Motor neuron (in vitro differentiated cells): Measurements from ENCODE around the gene CHN2. TPM values are rescaled to one million over a fixed set of nuclear protein-coding genes. Genes with fewer than 3 reads are reported as not detected.
"Not testable (repeated sequence)": the region's sequence is repeated elsewhere in the genome, so short reads cannot be mapped to it uniquely, and the experiment has no call there.

Experiments
- ATAC-seq, 8 experiments: fragments of 200-7000 bp; cut with Tn5 transposase; replicated peaks in 6 of 8; 2 replicates each; pipeline ENCODE4 v1.8.0; 2021; ENCODE audit warnings: mild to moderate bottlenecking in 8 of 8, moderate library complexity in 8 of 8
- H3K27ac ChIP-seq, 2 donors: fragments of 250-450 bp; sonication (Bioruptor Pico); 2 replicates each; pipeline ENCODE4 v1.9.0; 2021; ENCODE audit warnings: antibody characterized with exemption in 2 of 2, mild to moderate bottlenecking in 2 of 2, moderate library complexity in 1 of 2
- H3K4me1 ChIP-seq, 2 donors: fragments of 250-450 bp; sonication (Bioruptor Pico); replicated peaks in 1 of 2; 2 replicates each; pipeline ENCODE4 v1.6.1; 2021; ENCODE audit warnings: antibody characterized with exemption in 2 of 2, mild to moderate bottlenecking in 2 of 2, moderate library complexity in 1 of 2
- H3K4me3 ChIP-seq, 5 donors: fragments of 250-450 bp; sonication (Bioruptor Pico); 2 replicates each; pipeline ENCODE4 v1.9.0; 2021; ENCODE audit warnings: antibody characterized with exemption in 5 of 5, mild to moderate bottlenecking in 5 of 5, moderate library complexity in 4 of 5
- WGBS, 10 experiments: fragments of 450-650 bp; shearing (Covaris generic); methylation state at CpG; one replicate each; pipeline ENCODE4 v1.0.0; 2022; 5-methylcytosine and 5-hydroxymethylcytosine counted together
- in situ Hi-C, 9 experiments: fragments of 400-800 bp; cut with MboI; loops; one replicate each; pipeline ENCODE4 v1.15.0; 2021; ENCODE audit warnings: low sequenced_read_pairs in 9 of 9, low pct_unique_long_range_greater_than_20kb in 2 of 9; ENCODE audit not compliant: unreplicated experiment in 9 of 9
- total RNA-seq, 8 experiments: library from RNA; unstranded; fragments of 300-600 nt; gene quantifications; 2 replicates each; pipeline versions ENCODE4 v1.2.3 to v1.2.4, GENCODE V29; 2022

Gene CHN2
- total RNA-seq, 8 experiments from 2014 or later = 2.6 to 28.8 (median 14.8) TPM

DNA sequence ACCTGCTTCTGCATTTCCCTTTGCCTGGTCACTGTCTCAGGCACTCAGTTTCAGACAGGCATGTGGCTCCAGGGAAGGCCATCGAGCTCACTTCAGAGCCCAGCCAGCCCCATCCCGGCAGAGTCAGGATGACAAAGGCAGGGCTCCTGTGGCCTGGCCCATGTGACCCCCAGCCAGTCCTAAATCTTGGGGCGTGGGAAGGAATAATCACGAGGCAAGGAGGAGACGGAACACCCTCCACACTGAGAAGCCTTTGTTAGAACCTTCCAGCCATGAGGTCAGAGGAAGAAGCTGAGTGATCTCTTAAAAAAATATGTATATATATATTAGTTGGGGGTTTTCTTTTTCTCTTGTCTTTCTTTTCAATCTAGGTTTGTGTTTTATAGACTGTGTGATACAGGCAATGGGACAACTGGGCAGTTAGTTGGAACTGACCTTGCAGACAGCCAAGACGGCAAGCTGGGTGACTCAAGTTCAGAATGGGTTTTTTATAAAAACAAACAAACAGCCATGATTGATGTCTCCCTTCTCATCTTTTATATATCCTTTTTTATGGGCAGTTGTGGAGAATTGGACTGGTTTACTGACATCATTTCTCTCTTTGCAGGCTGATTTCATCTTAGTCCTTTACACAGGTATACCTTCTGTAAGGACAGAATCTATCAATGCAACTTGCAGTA is 60.8 kb downstream of the CHN2 start:
- Histone ChIP-seq H3K4me1 (peaks cover 2 to 3% of the 10 kb centered on the region in 2 donors), H3K27ac (no peak overlapping the region), H3K4me3 (no peak overlapping the region)
- ATAC-seq = peak in 3 of 8 experiments; percentile 28 to 74 (median 70)
- in situ Hi-C loops = no loop called here
- WGBS, 10 experiments = 40 to 86% (median 63%) methylated on average over 1 to 3 of the region's 6 CpGs; no CpG with 5 or more reads in 5 of the 10 experiments

DNA sequence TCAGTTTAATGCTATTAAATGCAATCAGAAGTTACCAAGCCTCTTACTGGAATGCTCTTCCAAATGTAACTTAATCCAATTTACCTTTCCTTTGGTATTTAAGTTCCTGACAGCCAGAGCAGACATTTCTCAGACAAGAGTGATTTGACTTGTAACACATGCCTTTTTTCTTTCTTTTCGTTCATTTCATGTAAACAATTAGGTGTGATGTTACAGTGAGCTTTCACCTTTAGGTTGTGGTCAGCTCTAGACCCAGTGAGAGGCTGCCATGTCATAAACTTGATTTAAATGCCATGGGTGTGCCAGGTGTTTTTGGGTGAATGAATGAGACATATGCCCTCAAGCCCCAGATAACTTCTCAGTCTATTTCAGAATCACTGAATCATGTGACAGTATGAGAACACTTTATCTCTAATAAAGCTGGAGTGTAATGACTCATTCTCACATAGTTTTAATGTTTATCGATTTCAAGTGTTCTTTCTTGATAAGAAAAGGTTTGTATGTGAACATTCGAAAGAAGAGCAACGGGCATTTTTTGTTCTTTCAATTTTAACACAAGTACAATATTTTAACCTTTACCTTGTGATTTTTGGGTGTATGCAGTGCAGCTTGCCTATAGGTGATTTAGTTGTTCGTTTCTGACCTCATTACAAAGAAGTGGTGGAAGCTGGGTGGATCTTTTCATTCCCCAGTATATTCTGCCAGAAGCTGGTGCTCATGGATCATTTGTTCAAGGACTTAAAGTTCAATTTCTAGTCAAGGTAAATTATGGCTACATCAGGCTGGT is 61.5 kb downstream of the CHN2 start:
- ATAC-seq = peak in 4 of 8 experiments; percentile 29 to 73 (median 50)
- WGBS, 10 experiments = 25 to 93% (median 52%) methylated on average over 1 to 5 of the region's 5 CpGs; no CpG with 5 or more reads in 1 of the 10 experiments
- Histone ChIP-seq H3K4me1 (peaks cover 2 to 3% of the 10 kb centered on the region in 2 donors), H3K27ac (no peak overlapping the region), H3K4me3 (no peak overlapping the region)
- in situ Hi-C loops = no loop called here

DNA sequence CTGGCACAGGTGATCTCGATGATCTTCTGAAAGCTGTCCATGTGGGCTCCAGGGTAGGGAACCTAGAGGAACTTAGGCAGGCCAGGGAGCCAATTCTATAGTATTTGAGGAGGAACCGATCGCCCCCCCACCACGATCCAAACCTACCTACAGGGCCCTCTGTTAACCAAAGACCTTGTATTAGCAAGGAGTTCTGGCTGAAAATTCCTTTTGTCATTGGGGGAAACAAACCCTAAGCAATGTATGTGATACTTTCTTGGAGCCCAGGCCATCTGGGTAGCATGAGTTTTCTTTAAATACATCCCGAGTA is 62.1 kb downstream of the CHN2 start:
- in situ Hi-C loops = no loop called here
- ATAC-seq = no peak
- Histone ChIP-seq H3K4me1 (peaks cover 2 to 3% of the 10 kb centered on the region in 2 donors), H3K27ac (no peak overlapping the region), H3K4me3 (no peak overlapping the region)
- WGBS, 10 experiments = 14 to 100% (median 85%) methylated on average over 1 to 5 of the region's 5 CpGs

DNA sequence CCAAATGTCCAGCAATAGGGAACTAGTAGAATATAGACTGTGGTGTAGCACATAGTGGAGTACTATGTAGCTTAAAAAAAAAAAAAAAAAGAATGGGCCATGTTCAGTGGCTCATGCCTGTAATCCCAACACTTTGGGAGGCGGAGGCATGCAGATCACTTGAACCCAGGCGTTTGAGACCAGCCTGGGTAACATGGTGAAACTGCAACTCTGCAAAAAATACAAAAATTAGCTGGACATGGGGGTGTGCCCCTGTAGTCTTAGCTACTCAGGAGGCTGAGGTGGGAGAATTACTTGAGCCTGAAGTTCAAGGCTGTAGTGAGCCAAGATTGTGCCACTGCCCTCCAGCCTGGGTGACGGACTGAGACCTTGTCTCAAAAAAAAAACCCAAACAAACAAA is 64.4 kb downstream of the CHN2 start:
- no peak overlapping the region for H3K4me3 ChIP-seq
- WGBS, 10 experiments = 80 to 100% (median 98%) methylated on average over 1 to 3 of the region's 3 CpGs; no CpG with 5 or more reads in 3 of the 10 experiments
- peaks cover 2 to 3% of the 10 kb centered on the region in 2 donors for H3K4me1 ChIP-seq
- in situ Hi-C loops = no loop called here
- no peak overlapping the region for H3K27ac ChIP-seq
- no peak for ATAC-seq

DNA sequence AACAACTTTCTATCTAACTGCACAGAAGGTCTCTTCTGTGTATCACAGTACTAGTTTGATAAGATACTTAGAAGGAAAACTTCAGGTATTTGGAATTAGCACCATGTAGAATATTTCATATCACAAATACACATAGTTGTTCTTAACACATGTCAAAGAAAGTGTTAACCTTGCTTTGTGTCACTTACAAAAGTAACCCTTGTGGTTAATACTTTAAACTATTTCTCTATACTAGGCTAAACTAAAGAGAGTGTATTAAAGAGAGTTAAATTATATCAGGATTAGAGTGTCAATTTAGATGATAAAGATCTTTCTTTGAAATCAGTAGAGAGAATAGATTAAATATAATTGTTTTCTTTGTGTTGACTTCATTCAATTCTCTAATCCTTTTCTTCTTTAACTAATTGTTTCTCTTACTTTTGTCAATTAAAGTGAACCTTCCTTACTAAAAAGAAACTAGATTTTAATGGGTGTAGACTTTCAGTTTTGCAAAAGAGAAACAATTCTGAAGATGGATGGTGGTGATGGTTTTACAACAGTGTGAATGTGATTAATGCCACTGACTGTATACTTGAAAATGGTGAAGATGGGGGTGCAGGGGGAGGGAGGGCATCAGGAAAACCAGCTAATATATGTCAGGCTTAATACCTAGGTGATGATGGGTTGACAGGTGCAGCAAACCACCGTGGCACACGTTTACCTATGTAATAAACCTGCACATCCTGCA is 67.8 kb downstream of the CHN2 start:
- WGBS, 10 experiments = no CpG with 5 or more reads among the region's 2 CpGs
- in situ Hi-C loops = no loop called here
- ATAC-seq = no peak

DNA sequence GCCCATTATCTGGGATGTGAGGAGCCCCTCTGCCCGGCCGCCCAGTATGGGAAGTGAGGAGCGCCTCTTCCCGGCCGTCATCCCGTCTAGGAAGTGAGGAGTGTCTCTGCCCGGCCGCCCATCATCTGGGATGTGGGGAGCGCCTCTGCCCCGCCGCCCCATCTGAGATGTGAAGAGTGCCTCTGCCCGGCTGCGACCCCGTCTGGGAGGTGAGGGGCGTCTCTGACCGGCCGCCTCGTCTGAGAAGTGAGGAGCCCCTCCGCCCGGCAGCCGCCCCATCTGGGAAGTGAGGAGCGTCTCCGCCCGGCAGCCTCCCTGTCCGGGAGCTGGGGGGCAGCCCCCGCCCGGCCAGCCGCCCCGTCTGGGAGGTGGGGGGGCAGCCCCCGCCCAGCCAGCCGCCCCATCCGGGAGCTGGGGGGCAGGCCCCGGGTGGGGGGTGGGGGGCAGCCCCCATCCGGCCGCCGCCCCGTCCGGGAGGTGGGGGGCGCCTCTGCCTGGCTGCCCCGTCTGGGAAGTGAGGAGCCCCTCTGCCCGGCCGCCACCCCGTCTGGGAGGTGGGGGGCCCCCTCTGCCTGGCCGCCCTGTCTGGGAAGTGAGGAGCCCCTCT is 69.1 kb downstream of the CHN2 start:
- in situ Hi-C loops, ATAC-seq, H3K27ac ChIP-seq, H3K4me3 ChIP-seq, H3K4me1 ChIP-seq: not testable (repeated sequence)
- WGBS, 10 experiments = no CpG with 5 or more reads among the region's 44 CpGs

More for the DNA sequence above, 67.8 kb downstream of the CHN2 start:
- no peak overlapping the region for H3K4me3 ChIP-seq
- H3K27ac ChIP-seq = no peak overlapping the region
- no peaks in the 10 kb centered on the region for H3K4me1 ChIP-seq

DNA sequence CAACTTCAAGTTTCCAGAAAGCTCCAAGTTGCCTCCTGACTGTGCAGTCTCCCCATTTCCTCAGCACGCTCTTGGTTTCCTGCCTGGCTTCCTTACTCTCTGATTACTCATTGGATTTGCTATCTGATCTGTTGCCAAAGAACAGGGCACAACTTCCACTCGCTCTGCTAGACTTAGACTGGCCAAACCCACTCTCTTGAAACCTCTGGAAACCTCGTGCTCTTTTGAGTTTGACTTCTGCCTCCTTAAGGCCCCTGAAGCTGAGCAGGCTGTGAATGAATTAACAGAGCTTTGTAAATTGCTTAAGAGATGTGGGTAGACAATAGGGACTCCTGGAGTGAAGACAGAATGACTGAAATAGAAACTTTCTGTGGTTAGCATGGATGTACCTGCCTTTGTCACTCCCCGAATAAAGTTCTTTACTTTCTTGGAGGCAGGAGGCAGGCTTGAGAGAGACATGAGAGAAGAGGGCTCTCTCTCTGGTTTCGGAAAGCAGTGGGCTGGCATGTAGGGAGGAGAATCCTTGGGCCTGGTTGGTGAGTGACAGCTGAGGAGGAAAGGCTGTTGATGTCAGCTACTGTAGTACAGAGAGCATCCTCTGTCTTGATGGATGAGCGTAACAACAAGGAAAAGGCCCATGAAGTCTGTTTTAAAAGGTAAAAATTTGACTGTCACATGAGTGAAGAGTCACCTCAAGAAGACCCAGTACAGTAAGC is 70.8 kb downstream of the CHN2 start:
- ATAC-seq = peak in 1 of 8 experiments; percentile 58
- H3K27ac ChIP-seq = no peak overlapping the region
- no peak overlapping the region for H3K4me3 ChIP-seq
- H3K4me1 ChIP-seq = no peaks in the 10 kb centered on the region
- in situ Hi-C loops = no loop called here
- WGBS, 10 experiments = 51 to 100% (median 87%) methylated on average over 1 to 5 of the region's 6 CpGs

DNA sequence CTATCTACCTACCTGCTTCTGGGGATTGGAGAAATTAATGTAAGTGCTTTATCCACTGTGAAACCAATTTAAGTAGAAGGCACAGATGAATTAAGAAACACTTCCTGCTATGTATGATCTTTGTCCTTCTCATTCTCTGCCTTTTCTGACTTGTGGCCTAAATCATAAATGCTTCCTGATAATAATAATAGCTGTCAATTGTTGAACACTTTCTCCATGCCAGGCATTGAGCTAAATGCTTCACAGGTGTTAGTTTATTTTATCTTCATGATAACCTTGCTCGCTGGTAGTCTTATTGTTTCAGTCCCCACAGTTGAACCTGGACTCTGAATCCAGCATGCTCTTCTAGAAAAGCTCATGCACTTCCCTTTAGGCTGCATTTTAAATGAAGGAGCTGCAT is 75.4 kb downstream of the CHN2 start:
- peaks cover 18 to 23% of the 10 kb centered on the region in 2 donors for H3K4me1 ChIP-seq
- ATAC-seq = no peak
- 63 to 83% (median 80%) methylated on average over 1 of the region's 1 CpG; no CpG with 5 or more reads in 5 of the 10 experiments for WGBS, 10 experiments
- no peak overlapping the region for H3K27ac ChIP-seq
- no peak overlapping the region for H3K4me3 ChIP-seq
- in situ Hi-C loops = no loop called here

DNA sequence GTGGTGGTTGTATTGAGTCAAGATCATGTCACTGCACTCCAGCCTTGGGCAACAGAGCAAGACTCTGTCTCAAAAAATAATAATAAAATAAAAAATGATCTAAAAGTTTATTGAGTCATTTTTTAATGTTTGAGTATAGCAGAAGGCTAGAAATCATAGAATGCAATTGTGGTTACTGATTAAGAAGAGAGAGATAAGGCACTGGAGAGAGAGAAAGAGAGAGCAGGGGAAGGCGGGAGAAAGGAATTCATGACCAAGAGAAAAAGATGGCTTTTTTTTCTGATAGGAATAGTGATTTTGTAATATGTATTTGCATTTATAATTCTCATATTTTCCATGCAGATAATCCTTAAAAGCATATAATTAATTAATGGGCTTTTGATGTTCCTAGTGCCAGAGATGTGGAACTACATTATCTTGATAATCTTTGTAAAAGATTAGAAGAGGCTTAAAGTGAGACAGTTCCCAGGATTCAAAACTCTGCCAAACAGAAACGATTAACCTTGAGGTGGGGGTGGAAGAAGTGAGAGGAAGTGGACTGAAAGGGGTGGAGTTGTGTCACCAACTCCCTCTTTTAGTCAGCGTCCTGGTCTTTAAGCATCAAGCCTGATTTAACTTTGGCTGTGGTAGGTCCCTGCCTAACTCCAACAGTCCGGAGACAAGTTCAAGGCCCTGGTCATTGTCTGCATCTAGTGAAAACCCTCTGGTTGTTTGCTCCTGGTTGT is 76.2 kb downstream of the CHN2 start:
- H3K4me1 ChIP-seq = peaks cover 18 to 23% of the 10 kb centered on the region in 2 donors
- no peak overlapping the region for H3K27ac ChIP-seq
- WGBS, 10 experiments = 10 to 100% (median 42%) methylated on average over 1 to 4 of the region's 4 CpGs
- in situ Hi-C loops = no loop called here
- peak in 3 of 8 experiments; percentile 70 to 89 (median 76) for ATAC-seq
- H3K4me3 ChIP-seq = no peak overlapping the region

DNA sequence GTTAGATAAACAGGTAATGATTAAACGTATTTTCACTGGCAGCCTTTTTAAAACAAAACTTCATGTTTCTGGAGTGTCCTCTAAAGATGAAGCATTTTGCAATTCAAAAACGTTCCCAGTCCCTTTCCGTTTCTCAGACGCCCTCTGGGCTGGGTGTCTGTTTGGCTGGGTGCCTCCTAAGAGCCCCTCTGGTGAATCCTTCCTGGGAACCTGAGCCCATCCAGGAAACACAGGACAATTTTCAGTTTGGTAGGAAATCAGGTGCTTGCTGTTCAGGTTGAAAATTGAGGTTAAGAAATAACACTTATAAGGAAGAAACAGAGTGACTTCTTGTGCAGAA is 76.7 kb downstream of the CHN2 start:
- H3K4me3 ChIP-seq = no peak overlapping the region
- 0 to 67% (median 47%) methylated on average over 2 to 4 of the region's 4 CpGs; no CpG with 5 or more reads in 1 of the 10 experiments for WGBS, 10 experiments
- in situ Hi-C loops = no loop called here
- H3K4me1 ChIP-seq = peaks cover 21 to 28% of the 10 kb centered on the region in 2 donors
- no peak overlapping the region for H3K27ac ChIP-seq
- peak in 3 of 8 experiments; percentile 60 to 71 (median 69) for ATAC-seq

DNA sequence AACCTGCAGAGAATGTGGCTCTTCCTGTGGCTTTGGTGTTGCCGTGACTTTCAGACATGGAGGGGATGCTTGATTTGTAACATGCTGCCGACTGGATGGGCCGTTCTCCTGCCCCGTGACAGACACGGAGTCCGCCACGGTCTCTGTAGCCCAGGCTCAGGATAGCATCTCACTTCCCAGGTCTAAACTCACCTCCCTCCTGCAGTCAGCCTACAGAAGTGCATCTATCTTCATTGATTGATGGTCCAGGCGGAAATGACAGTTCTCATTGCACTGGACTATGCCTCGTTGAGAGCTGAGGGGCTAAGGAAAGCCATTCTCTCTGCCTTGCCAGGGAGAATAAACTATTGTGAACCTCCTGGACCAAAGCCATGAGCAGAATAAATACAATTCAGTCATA is 77.5 kb downstream of the CHN2 start:
- peak in 2 of 8 experiments; percentile 49 to 52 for ATAC-seq
- 43 to 100% (median 82%) methylated on average over 1 to 7 of the region's 9 CpGs; no CpG with 5 or more reads in 5 of the 10 experiments for WGBS, 10 experiments
- H3K4me3 ChIP-seq = no peak overlapping the region
- no peak overlapping the region for H3K27ac ChIP-seq
- H3K4me1 ChIP-seq = peaks cover 29 to 35% of the 10 kb centered on the region in 2 donors
- in situ Hi-C loops = no loop called here
